Measurements from ENCODE around the gene NRBF2. TPM values are rescaled to one million over a fixed set of nuclear protein-coding genes. Genes with fewer than 3 reads are reported as not detected.
"Not testable (repeated sequence)": the region's sequence is repeated elsewhere in the genome, so short reads cannot be mapped to it uniquely, and the experiment has no call there.

NRBF2 gene
- total RNA-seq (16.9 TPM), polyA plus RNA-seq (ENCODE audit: insufficient read depth in 1 of 8, insufficient read length in 8 of 8, low replicate concordance in 1 of 8) (10 to 100 TPM; 13.6 to 21.7 (median 15.2) TPM)
- long read RNA-seq, donor 1, partial matches to known transcripts: 0 of 3 reads
- long read RNA-seq, donor 1, other reads (novel, unspliced or antisense): 0 of 3 reads
- long read RNA-seq, donor 2, partial matches to known transcripts: 0 of 2 reads
- long read RNA-seq, donor 2, other reads (novel, unspliced or antisense): 0 of 2 reads
- long read RNA-seq, donor 3, transcript NRBF2-201 (4 exons, 1,853 nt): major isoform, 11 of 11 reads
- long read RNA-seq, donor 3, partial matches to known transcripts: 0 of 11 reads
- long read RNA-seq, donor 3, other reads (novel, unspliced or antisense): 0 of 11 reads
- long read RNA-seq, donor 4, transcript NRBF2-201 (4 exons, 1,853 nt): major isoform, 10 of 10 reads
- long read RNA-seq, donor 4, partial matches to known transcripts: 0 of 10 reads
- long read RNA-seq, donor 4, other reads (novel, unspliced or antisense): 0 of 10 reads
- long read RNA-seq, donor 5, transcript NRBF2-201 (4 exons, 1,853 nt): major isoform, 19 of 19 reads
- long read RNA-seq, donor 5, partial matches to known transcripts: 0 of 19 reads
- long read RNA-seq, donor 5, other reads (novel, unspliced or antisense): 0 of 19 reads
- long read RNA-seq, donor 6, transcript NRBF2-201 (4 exons, 1,853 nt): major isoform, 15 of 15 reads
- long read RNA-seq, donor 6, partial matches to known transcripts: 0 of 15 reads
- long read RNA-seq, donor 6, other reads (novel, unspliced or antisense): 0 of 15 reads
- long read RNA-seq, donor 7, transcript NRBF2-201 (4 exons, 1,853 nt): major isoform, 16 of 16 reads
- long read RNA-seq, donor 7, partial matches to known transcripts: 0 of 16 reads
- long read RNA-seq, donor 7, other reads (novel, unspliced or antisense): 0 of 16 reads
- long read RNA-seq, donor 8, transcript NRBF2-201 (4 exons, 1,853 nt): major isoform, 11 of 11 reads
- long read RNA-seq, donor 8, partial matches to known transcripts: 0 of 11 reads
- long read RNA-seq, donor 8, other reads (novel, unspliced or antisense): 0 of 11 reads
- long read RNA-seq, donor 9, transcript NRBF2-201 (4 exons, 1,853 nt): major isoform, 5 of 5 reads
- long read RNA-seq, donor 9, partial matches to known transcripts: 0 of 5 reads
- long read RNA-seq, donor 9, other reads (novel, unspliced or antisense): 0 of 5 reads
- long read RNA-seq, donor 10, transcript NRBF2-201 (4 exons, 1,853 nt): major isoform, 19 of 20 reads
- long read RNA-seq, donor 10, partial matches to known transcripts: 0 of 20 reads
- long read RNA-seq, donor 10, other reads (novel, unspliced or antisense): 0 of 20 reads
- long read RNA-seq, donor 11, transcript NRBF2-201 (4 exons, 1,853 nt): major isoform, 15 of 15 reads
- long read RNA-seq, donor 11, partial matches to known transcripts: 0 of 15 reads
- long read RNA-seq, donor 11, other reads (novel, unspliced or antisense): 0 of 15 reads

DNA sequence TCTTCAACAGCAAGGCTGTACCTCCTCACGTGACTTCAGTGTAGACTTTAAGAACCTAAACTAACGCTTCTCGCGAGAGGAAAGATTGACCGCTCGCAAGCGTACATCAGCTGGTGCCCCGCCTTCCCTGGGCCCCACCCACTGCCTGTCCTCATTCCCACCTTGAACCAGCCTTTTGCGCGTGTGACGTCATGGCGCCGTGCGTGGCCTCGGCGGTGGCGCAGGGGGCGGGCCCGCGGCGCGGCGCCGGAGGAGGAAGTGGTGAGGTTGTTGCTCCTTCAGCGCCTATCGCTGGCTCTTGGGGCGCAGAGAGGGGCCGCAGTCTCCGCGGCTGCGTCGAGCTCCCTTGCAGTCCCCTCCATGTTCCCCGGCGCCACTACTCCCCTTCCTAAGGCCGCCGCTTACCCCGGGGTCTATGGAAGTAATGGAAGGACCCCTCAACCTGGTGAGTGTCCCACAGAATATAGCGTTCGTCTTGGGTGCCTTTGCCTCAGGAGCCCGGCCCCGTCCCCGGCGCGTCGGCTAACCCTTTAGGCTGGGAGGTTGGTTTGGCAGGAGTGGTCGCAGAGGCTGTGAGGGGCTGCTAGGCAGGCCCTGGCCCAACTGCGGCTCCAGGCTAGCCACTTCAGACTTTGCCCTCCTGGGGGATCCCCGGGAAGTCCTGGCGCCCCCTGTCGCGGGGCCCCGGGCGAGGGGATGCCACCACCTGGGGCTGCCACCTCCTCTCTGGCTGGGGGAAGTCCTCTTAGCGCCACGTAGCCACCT is at the start of gene NRBF2:
Gene NRBF2 (plus strand): TSS at position 273 of the 765 bp plus-strand sequence. CDS start 143 bp downstream, at position 416.
- Histone ChIP-seq H3K9me3 (replicated peaks; ENCODE audit: control insufficient read depth, low read depth, low read length) (peaks cover 6% of the 10 kb centered on the region), H3K27ac (ENCODE audit: low read length) (peak within 1 kb of the TSS; percentile 96), H3K27me3 (ENCODE audit: control insufficient read depth, insufficient read depth, low read length) (no peaks in the 10 kb centered on the region), H3K36me3 (ENCODE audit: control insufficient read depth, insufficient read depth, low read length) (no peaks in the 10 kb centered on the region), H3K4me1 (ENCODE audit: control insufficient read depth, insufficient read depth, low read length) (peaks cover 10% of the 10 kb centered on the region), H3K4me3 (ENCODE audit: low read length) (peak within 1 kb of the TSS; percentile 97)
- peak; percentile 99 for DNase-seq
- 0% methylated on average over 32 of the region's 55 CpGs for WGBS (ENCODE audit: insufficient coverage)

DNA sequence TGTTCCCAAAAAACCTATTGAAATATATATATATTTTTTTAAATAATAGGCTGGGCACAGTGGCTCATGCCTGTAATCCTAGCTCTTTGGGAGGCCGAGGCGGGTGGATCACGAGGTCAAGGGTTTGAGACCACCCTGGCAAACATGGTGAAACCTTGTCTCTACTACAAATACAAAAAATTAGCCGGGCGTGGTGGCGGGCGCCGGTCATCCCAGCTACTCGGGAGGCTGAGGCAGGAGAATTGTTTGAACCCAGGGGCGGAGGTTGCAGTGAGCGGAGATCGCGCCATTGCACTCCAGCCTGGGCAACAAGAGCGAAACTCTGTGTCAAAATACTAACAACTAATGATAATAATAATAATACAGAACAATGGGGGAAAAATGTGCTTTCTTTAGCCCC is 49.7 kb upstream of the NRBF2 start:
- DNase-seq; H3K4me3 ChIP-seq (ENCODE audit: low read length); H3K9me3 ChIP-seq (replicated peaks; ENCODE audit: control insufficient read depth, low read depth, low read length); H3K27ac ChIP-seq (ENCODE audit: low read length); H3K27me3 ChIP-seq (ENCODE audit: control insufficient read depth, insufficient read depth, low read length); H3K36me3 ChIP-seq (ENCODE audit: control insufficient read depth, insufficient read depth, low read length); H3K4me1 ChIP-seq (ENCODE audit: control insufficient read depth, insufficient read depth, low read length): not testable (repeated sequence)
- 100% methylated on average over 3 of the region's 14 CpGs for WGBS (ENCODE audit: insufficient coverage)

DNA sequence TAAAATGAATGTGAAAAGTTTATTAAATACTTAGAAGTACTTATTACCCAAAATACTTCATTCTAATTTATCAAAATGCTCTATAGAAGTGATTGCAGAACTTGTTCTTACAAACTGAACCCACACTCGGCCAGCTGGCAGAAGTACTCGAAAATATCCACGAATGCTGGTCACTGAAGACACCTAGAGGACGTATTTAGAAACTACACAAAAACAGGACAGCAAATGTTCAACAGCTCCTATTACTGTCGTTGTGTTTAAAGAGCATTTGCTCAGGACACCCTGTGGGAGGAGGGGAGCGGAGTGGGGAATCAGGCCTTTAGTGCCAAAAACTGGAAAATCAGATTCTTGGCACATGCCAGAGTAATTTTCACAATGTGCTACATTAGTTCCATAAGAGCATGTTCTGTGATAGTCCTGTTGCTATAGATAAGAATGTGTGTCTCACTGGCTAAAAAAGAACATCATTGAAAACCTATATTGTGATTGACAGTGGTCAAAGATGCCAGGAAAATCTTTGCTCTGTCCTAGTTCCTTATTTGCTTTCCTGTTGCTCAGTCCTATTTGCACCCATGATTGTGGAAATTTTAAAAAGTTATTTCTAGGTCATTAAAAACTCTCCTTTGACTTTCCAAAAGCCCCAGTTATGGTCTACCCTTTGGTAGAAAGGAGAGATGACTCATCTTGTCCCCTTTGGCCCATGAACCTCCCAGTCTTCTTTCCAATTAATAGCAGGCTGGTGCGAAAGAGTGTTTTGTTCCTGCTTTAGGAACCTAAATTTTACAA is 49.0 kb upstream of the NRBF2 start:
- 8% methylated on average over 2 of the region's 7 CpGs for WGBS (ENCODE audit: insufficient coverage)
- H3K4me1 ChIP-seq (ENCODE audit: control insufficient read depth, insufficient read depth, low read length): no peaks in the 10 kb centered on the region
- H3K36me3 ChIP-seq (ENCODE audit: control insufficient read depth, insufficient read depth, low read length): no peaks in the 10 kb centered on the region
- DNase-seq: peak; percentile 92
- peak overlapping the region; percentile 13 for H3K27ac ChIP-seq (ENCODE audit: low read length)
- H3K27me3 ChIP-seq (ENCODE audit: control insufficient read depth, insufficient read depth, low read length): no peaks in the 10 kb centered on the region
- no peaks in the 10 kb centered on the region for H3K9me3 ChIP-seq (replicated peaks; ENCODE audit: control insufficient read depth, low read depth, low read length)
- no peak overlapping the region for H3K4me3 ChIP-seq (ENCODE audit: low read length)

DNA sequence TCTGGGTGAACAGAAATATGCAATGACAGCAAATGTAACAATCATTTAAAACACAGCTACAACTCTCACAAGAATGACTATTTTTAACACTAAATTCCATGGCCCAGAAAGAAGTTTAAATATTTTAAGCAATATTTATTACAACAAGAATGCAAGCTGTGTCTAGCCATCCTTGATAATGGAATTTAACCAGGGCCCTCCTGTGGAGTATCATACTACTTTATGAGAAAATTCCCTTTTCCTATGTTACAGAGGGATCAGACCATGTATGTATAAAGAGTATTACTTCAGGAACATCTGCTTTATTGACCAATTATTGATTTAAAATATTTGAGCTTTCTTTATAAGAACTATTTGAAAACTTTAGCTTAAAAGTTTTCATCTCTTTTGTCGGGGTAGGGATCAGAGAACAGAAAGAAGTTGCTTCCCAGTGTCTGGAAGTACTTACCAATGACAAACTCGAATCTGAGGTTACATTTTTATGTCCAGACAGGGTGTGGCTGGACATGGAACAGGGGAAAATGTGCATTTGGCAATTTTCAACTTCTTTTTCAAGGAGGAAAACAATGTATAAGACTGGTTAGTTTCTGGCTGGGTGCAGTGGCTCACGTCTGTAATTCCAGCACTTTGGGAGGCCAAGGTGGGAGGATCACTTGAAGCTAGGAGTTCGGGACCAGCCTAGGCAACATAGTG is 48.3 kb upstream of the NRBF2 start:
- WGBS (ENCODE audit: insufficient coverage): 28% methylated on average over 3 of the region's 4 CpGs
- no peak overlapping the region for H3K4me3 ChIP-seq (ENCODE audit: low read length)
- peak; percentile 51 for DNase-seq
- no peaks in the 10 kb centered on the region for H3K4me1 ChIP-seq (ENCODE audit: control insufficient read depth, insufficient read depth, low read length)
- H3K27ac ChIP-seq (ENCODE audit: low read length): no peak overlapping the region
- no peaks in the 10 kb centered on the region for H3K9me3 ChIP-seq (replicated peaks; ENCODE audit: control insufficient read depth, low read depth, low read length)
- no peaks in the 10 kb centered on the region for H3K27me3 ChIP-seq (ENCODE audit: control insufficient read depth, insufficient read depth, low read length)
- H3K36me3 ChIP-seq (ENCODE audit: control insufficient read depth, insufficient read depth, low read length): no peaks in the 10 kb centered on the region

DNA sequence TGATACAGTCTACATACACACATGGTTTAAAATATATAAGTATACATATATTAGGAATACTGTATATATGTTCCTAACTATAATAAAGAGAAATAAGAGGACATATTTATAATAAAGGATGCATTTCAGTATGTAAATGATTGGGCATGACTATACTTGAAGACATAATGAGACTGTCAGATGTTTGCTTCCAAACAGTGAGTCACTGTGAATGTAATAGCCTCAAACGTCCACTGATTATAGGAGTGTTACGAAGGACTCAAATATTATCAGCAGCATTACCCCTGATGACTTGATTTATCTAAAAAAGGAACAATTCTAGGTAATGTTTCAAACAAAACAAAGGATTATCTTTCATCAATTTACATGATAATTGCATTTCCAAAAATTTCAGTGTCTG is 39.9 kb upstream of the NRBF2 start:
- no peak overlapping the region for H3K4me3 ChIP-seq (ENCODE audit: low read length)
- DNase-seq: peak; percentile 14
- no peak overlapping the region for H3K27ac ChIP-seq (ENCODE audit: low read length)
- no peaks in the 10 kb centered on the region for H3K4me1 ChIP-seq (ENCODE audit: control insufficient read depth, insufficient read depth, low read length)
- H3K27me3 ChIP-seq (ENCODE audit: control insufficient read depth, insufficient read depth, low read length): no peaks in the 10 kb centered on the region
- H3K36me3 ChIP-seq (ENCODE audit: control insufficient read depth, insufficient read depth, low read length): no peaks in the 10 kb centered on the region
- WGBS (ENCODE audit: insufficient coverage): no CpG with 5 or more reads among the region's 2 CpGs
- no peaks in the 10 kb centered on the region for H3K9me3 ChIP-seq (replicated peaks; ENCODE audit: control insufficient read depth, low read depth, low read length)

DNA sequence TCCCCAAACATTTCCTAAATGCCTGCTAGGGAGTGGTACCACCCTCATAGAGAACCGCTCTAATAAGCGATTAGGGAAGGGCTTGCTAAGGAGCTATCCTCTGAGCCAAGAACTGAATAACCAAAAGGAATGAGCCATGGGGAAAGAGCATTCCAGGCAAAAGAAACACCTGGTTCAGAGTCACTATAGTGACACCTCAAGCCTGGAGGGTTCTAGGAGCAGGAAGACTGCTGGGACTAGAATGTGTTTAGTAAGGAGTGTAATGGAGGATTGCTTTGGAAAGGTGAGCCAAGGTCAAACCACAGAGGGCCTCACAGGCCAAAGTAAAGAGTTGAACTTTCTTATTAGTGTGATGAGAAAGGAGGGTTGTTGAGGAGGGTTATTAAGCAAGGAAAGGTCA is 38.7 kb upstream of the NRBF2 start:
- no peak overlapping the region for H3K27ac ChIP-seq (ENCODE audit: low read length)
- DNase-seq: no peak
- 100% methylated on average over 1 of the region's 2 CpGs for WGBS (ENCODE audit: insufficient coverage)
- H3K36me3 ChIP-seq (ENCODE audit: control insufficient read depth, insufficient read depth, low read length): no peaks in the 10 kb centered on the region
- H3K4me1 ChIP-seq (ENCODE audit: control insufficient read depth, insufficient read depth, low read length): no peaks in the 10 kb centered on the region
- no peak overlapping the region for H3K4me3 ChIP-seq (ENCODE audit: low read length)
- H3K27me3 ChIP-seq (ENCODE audit: control insufficient read depth, insufficient read depth, low read length): no peaks in the 10 kb centered on the region
- no peaks in the 10 kb centered on the region for H3K9me3 ChIP-seq (replicated peaks; ENCODE audit: control insufficient read depth, low read depth, low read length)

DNA sequence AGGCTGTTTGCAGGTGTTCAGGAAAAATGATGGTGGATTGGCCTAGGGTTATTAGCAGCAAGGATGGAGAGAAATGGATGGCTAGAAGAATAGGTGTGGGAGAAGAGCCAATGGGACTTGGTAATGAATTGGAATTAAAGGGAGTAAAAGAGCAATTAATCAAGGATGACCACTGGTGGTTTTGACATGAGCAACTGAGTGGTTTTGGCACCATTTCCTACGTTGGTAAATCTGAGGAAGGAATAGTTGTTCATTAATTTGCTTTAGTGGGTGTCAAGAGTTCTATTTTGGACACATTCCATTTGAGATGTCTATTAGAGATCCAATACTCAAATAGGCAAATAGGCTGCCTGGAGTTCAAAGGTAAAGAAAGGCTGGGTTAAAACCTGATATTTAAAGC is 38.2 kb upstream of the NRBF2 start:
- no peak for DNase-seq
- H3K4me1 ChIP-seq (ENCODE audit: control insufficient read depth, insufficient read depth, low read length): no peaks in the 10 kb centered on the region
- no peak overlapping the region for H3K4me3 ChIP-seq (ENCODE audit: low read length)
- no peaks in the 10 kb centered on the region for H3K27me3 ChIP-seq (ENCODE audit: control insufficient read depth, insufficient read depth, low read length)
- no peaks in the 10 kb centered on the region for H3K9me3 ChIP-seq (replicated peaks; ENCODE audit: control insufficient read depth, low read depth, low read length)
- WGBS (ENCODE audit: insufficient coverage): 60% methylated on average over 1 of the region's 1 CpG
- no peak overlapping the region for H3K27ac ChIP-seq (ENCODE audit: low read length)
- no peaks in the 10 kb centered on the region for H3K36me3 ChIP-seq (ENCODE audit: control insufficient read depth, insufficient read depth, low read length)

DNA sequence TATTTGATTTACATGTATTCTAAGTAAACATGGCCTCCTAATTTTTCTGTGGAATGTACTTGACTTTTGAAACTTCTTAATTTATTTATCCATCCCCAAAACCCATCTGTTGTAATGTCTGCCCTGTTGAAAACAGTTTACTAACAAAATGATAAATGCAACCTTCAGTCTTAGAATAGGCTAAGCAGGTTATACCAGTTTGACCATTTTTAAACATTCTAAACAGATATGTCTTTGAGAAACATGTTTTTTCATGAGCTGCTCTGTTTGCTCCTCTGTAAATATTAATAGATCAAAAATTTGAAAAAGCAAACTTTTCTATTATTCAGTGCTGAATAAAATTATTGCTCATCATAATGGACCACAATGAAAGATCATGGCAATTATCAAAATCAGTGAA is 33.4 kb upstream of the NRBF2 start:
- H3K27ac ChIP-seq (ENCODE audit: low read length): no peak overlapping the region
- no peak for DNase-seq

More for the DNA sequence above, 33.4 kb upstream of the NRBF2 start:
- H3K36me3 ChIP-seq (ENCODE audit: control insufficient read depth, insufficient read depth, low read length): no peaks in the 10 kb centered on the region
- no peaks in the 10 kb centered on the region for H3K27me3 ChIP-seq (ENCODE audit: control insufficient read depth, insufficient read depth, low read length)
- H3K4me3 ChIP-seq (ENCODE audit: low read length): no peak overlapping the region
- H3K4me1 ChIP-seq (ENCODE audit: control insufficient read depth, insufficient read depth, low read length): no peaks in the 10 kb centered on the region
- H3K9me3 ChIP-seq (replicated peaks; ENCODE audit: control insufficient read depth, low read depth, low read length): no peaks in the 10 kb centered on the region

Measured in muscle of leg (tissue), 16 donors.